Mesodermal cell (in vitro differentiated cells): ENCODE data around the gene GFPT2.

Experiments
- H3K27ac ChIP-seq: 2 replicates; pipeline ENCODE4 v1.7.0; 2013; ENCODE audit warnings: mild to moderate bottlenecking, low read depth, low read length, moderate library complexity; ENCODE audit not compliant: severe bottlenecking
- H3K36me3 ChIP-seq: 2 replicates; pipeline ENCODE4 v1.7.1; 2013; ENCODE audit warnings: mild to moderate bottlenecking, low read length, moderate library complexity; ENCODE audit not compliant: control insufficient read depth, insufficient read depth
- H3K4me1 ChIP-seq: one replicate; pipeline ENCODE4 v1.7.1; 2013; ENCODE audit warnings: mild to moderate bottlenecking, low read length; ENCODE audit not compliant: insufficient read depth, control insufficient read depth, poor library complexity, severe bottlenecking
- H3K4me3 ChIP-seq: 2 replicates; pipeline ENCODE4 v1.7.0; 2013; ENCODE audit warnings: low read length, control low read depth, mild to moderate bottlenecking; ENCODE audit not compliant: insufficient read depth, poor library complexity, severe bottlenecking; ENCODE audit errors: extremely low read depth
- H3K9me3 ChIP-seq: 2 replicates; pipeline ENCODE4 v1.7.1; 2013; ENCODE audit warnings: mild to moderate bottlenecking, low read length, moderate library complexity; ENCODE audit not compliant: control insufficient read depth
- WGBS, 2 experiments: methylation state at CpG; one replicate each; pipeline ENCODE4 v1.1.5; 2013; ENCODE audit warnings: missing lambda C conversion rate in 2 of 2; ENCODE audit not compliant: insufficient coverage in 2 of 2; 5-methylcytosine and 5-hydroxymethylcytosine counted together

The GFPT2 gene

DNA sequence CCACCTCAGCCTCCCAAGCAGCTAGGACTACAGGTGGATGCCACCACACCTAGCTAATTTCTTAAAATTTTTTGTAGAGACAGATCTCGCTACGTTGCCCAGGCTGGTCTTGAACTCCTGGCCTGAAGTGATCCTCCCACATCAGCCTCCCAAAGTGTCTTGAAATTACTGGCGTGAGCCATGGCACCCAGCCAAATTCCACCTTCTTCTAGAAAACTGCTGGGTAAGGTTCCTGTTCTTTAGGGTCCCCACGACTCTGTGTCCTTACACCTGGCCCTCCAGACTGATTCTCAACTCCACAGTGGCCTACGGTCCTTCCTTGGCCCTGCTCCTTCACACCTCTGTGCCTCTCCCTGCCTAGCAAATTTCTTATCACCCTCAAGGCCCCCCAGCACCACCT lies 63.2 kb downstream of the GFPT2 start:
- H3K4me3 ChIP-seq = no peak overlapping the region
- H3K27ac ChIP-seq = no peak overlapping the region

DNA sequence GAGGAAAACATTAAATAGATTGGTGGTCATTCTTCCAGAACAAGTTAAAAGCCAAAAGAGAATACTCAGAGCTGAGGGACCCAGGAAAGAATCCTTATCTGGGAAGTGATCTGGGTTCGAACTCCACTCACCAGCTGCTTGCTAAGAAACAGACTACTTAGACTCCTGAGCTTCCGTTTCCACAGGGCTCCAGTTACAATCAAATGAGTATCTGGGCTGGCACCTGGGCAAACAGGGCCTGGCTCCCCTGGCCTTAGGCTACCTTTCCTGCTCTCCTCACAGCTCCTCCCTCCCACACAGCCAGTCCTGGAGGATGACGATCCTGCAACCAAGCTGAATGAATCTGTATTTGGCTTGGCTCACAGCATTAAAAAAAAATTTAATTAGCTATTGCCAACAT lies 63.7 kb downstream of the GFPT2 start:
- Histone ChIP-seq H3K4me1 (no peaks in the 10 kb centered on the region), H3K36me3 (peaks cover 34% of the 10 kb centered on the region)

More for the DNA sequence above, 63.2 kb downstream of the GFPT2 start:
- whole genome bisulfite sequencing, 2 experiments = 84 to 95% methylated on average over 4 to 5 of the region's 5 CpGs
- Histone ChIP-seq H3K4me1 (no peaks in the 10 kb centered on the region), H3K36me3 (peaks cover 30% of the 10 kb centered on the region), H3K9me3 (no peaks in the 10 kb centered on the region)

DNA sequence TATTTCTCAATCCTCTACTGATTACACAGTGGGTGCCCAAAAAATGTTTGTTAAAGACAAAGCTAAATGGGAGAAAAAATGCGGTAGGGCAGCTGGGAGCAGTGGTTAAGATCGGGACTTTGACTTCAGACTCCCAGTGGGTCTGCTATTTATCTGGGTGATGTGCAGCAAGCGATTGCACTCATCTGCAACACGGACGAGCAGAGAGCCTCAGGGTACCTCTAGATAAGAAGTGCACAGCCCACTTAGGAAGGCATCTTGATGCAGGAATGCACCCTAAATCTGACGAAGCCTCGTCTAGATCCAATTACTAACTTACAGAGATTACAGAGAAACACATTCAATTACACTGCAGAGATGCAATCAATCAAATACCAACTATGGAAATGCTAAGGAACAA lies 65.3 kb downstream of the GFPT2 start:
- no peaks in the 10 kb centered on the region for H3K9me3 ChIP-seq
- peaks cover 47% of the 10 kb centered on the region for H3K36me3 ChIP-seq
- no peak overlapping the region for H3K4me3 ChIP-seq
- WGBS, 2 experiments = 81 to 90% methylated on average over 6 of the region's 7 CpGs
- H3K27ac ChIP-seq = no peak overlapping the region
- no peaks in the 10 kb centered on the region for H3K4me1 ChIP-seq

More for the DNA sequence above, 63.7 kb downstream of the GFPT2 start:
- Histone ChIP-seq H3K9me3 (no peaks in the 10 kb centered on the region), H3K4me3 (no peak overlapping the region), H3K27ac (no peak overlapping the region)
- 72 to 80% methylated on average over 2 to 3 of the region's 3 CpGs for WGBS, 2 experiments

DNA sequence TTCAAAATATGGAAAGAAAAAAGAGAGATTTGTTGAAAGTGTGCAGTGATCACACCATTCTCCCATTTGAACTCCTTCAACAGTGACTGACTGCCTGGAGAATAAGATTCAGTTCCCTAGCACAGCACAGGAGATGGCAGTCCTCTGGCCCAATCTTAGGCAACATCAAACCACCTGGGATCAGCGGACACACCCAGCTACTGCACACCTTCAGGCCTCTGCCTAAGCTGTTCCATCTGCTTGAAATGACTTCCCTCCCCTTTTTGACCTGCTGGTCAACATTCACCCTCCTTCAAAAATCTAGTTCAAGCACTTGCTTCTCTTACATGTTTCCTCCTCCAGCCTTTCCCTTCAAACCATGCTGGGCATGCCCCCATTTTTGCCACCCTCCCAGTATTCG lies 65.7 kb downstream of the GFPT2 start:
- peaks cover 51% of the 10 kb centered on the region for H3K36me3 ChIP-seq
- no peaks in the 10 kb centered on the region for H3K9me3 ChIP-seq
- WGBS, 2 experiments = 92 to 94% methylated on average over 2 of the region's 2 CpGs

DNA sequence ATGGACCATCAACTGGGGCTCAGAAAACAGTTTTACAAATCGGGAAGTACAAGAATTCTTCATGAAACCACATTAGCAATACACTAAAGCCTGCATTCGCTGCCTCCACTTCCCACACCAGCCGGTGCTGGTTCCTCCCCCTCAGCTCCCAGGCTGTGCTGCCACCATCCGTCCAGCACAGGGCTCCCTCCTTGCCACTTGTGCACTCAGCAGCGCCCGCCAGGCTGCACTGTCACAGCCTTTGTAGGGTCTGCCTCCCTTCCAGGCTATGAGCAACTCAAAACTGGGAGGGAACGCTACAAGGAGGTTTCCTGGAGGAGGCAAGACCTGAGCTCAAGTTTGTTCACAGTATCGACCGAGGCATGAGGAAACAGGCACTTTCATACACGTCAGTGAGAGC lies 69.0 kb downstream of the GFPT2 start:
- no peak overlapping the region for H3K4me3 ChIP-seq
- no peaks in the 10 kb centered on the region for H3K9me3 ChIP-seq
- H3K36me3 ChIP-seq = peaks cover 79% of the 10 kb centered on the region
- 79 to 88% methylated on average over 7 to 9 of the region's 10 CpGs for WGBS, 2 experiments
- no peaks in the 10 kb centered on the region for H3K4me1 ChIP-seq
- H3K27ac ChIP-seq = no peak overlapping the region

More for the DNA sequence above, 65.7 kb downstream of the GFPT2 start:
- no peak overlapping the region for H3K4me3 ChIP-seq
- no peak overlapping the region for H3K27ac ChIP-seq
- H3K4me1 ChIP-seq = no peaks in the 10 kb centered on the region

DNA sequence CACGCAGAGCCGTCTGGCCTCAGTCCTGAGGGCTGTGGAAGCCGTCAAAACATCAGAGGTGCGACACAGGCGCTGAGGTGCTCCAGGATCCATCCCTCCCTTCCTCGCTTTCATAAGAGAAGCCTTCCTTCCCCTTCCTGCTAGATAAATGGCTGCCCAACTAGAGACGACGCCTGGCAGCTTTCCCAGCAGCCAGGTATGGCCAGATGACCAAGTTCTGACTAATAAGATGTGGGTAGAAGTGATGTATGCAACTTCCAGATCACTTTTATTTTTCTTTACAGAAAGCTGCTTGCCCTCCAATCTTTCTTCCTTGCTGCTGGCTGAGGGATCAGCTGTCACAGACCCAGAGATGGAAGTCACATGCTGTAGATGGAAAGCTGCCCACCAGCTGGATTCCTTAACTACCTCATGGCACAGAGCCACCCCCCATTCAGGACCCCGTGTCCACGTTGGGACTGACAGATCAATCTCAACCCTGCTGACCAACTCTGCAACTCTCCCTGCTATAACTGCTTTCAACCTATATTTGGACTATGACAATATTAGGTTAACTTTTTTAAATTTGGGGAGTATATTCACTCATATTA lies 70.0 kb downstream of the GFPT2 start:
- Histone ChIP-seq H3K4me1 (no peaks in the 10 kb centered on the region), H3K36me3 (peaks cover 85% of the 10 kb centered on the region), H3K9me3 (no peaks in the 10 kb centered on the region), H3K27ac (no peak overlapping the region), H3K4me3 (no peak overlapping the region)
- 91 to 94% methylated on average over 6 to 7 of the region's 10 CpGs for WGBS, 2 experiments

DNA sequence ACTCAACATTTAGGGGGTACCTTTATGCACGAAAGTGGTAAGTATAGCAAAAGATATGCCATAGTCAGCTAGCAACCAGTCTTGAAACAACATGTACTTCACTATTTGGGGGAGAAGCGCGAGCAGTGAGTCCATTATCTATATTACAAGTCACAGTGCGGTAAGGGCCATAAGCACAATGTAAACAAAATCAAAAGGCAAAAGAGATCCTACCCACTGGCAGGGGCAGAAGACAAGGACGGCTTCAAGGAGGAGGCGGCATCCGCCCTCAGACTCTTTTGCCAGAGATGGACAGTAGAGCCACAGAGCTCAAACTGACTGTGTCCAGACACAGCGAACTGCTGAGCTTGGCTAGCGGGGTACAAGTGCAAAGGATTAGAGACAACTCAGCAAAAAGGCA lies 70.9 kb downstream of the GFPT2 start:
- Histone ChIP-seq H3K27ac (no peak overlapping the region), H3K36me3 (peaks cover 85% of the 10 kb centered on the region), H3K4me1 (no peaks in the 10 kb centered on the region), H3K9me3 (peaks cover 5% of the 10 kb centered on the region), H3K4me3 (no peak overlapping the region)
- WGBS, 2 experiments = 96 to 97% methylated on average over 7 to 8 of the region's 9 CpGs

DNA sequence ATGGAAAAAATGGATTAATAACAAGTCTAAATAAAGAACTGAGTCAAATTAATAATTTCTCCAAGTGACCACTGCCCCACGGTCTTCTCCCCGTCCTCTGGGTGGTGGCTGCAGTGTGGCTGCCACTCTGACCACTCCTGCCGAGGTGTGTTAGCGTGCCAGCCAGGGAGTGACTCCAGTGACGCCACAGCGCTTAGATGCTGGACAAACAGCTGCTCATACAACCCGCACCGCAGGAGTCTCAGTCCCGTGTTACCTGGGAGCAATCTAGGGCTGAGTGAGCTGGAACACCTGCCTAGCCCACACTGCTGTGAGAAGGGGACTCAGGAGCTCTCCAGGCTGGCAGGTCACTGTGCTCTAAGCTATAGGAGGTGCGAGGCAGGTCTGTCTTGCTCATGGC lies 71.4 kb downstream of the GFPT2 start:
- 93 to 100% methylated on average over 9 to 10 of the region's 10 CpGs for WGBS, 2 experiments
- peaks cover 7% of the 10 kb centered on the region for H3K9me3 ChIP-seq
- no peak overlapping the region for H3K4me3 ChIP-seq
- H3K4me1 ChIP-seq = no peaks in the 10 kb centered on the region
- H3K27ac ChIP-seq = no peak overlapping the region
- H3K36me3 ChIP-seq = peaks cover 84% of the 10 kb centered on the region

DNA sequence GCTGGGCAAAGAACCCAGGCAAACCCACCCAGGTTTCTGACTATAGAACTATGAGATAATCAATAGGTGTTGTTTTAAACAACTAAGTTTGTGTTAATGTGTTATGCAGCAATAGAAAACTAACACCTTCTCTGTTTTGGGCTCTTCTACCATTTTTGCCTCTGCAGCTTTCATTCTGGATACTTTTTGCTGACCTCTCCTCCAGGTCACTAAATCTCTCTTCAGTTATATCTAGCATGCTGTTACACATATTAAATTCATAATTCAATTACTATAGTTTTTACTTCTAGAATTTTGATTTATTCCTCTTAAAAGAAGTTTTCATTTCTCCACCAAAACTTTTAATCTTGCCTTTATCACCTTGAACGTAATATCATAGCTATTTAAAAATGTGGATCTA lies 78.4 kb downstream of the GFPT2 start:
- peaks cover 24% of the 10 kb centered on the region for H3K9me3 ChIP-seq
- no peak overlapping the region for H3K27ac ChIP-seq
- H3K36me3 ChIP-seq = peaks cover 82% of the 10 kb centered on the region
- no peak overlapping the region for H3K4me3 ChIP-seq
- H3K4me1 ChIP-seq = no peaks in the 10 kb centered on the region
- WGBS, 2 experiments = no CpG with 5 or more reads among the region's 1 CpG

DNA sequence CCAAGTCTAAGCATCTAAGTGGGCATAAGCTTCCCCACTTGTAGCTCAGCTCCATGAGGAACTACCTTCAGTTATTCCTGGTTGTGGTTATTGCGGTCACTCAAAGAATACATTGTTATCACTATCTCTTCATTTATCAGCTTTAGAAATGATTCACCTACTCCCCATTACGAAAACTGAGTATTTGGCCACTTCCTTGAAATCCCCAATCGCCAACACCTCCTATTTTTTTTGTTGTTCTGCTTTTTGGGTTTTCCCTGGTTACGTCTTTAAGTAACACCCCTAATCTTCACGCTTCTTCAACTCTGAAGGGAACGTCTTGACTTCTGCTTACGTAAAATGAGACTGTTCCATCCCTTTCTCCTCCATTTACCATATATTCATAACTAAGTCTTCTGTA lies 81.9 kb downstream of the GFPT2 start:
- H3K4me3 ChIP-seq = no peak overlapping the region
- H3K9me3 ChIP-seq = peaks cover 31% of the 10 kb centered on the region
- H3K36me3 ChIP-seq = peaks cover 83% of the 10 kb centered on the region
- 91 to 100% methylated on average over 4 to 5 of the region's 7 CpGs for WGBS, 2 experiments
- no peak overlapping the region for H3K27ac ChIP-seq
- no peaks in the 10 kb centered on the region for H3K4me1 ChIP-seq

DNA sequence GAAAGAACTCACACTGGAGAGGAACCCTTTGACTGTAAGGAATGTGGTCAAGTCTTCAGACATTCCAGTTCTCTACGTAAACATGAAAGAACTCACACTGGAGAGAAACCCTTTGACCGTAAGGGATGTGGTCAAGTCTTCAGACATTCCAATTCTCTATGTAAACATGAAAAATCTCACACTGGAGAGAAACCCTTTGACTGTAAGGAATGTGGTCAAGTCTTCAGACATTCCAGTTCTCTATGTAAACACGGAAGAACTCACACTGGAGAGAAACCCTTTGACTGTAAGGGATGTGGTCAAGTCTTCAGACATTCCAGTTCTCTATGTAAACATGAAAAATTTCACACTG lies 93.9 kb downstream of the GFPT2 start:
- peaks cover 93% of the 10 kb centered on the region for H3K36me3 ChIP-seq
- H3K4me1 ChIP-seq = no peaks in the 10 kb centered on the region
- WGBS, 2 experiments = no CpG with 5 or more reads among the region's 3 CpGs
- H3K4me3 ChIP-seq = no peak overlapping the region
- peaks cover 91% of the 10 kb centered on the region for H3K9me3 ChIP-seq
- no peak overlapping the region for H3K27ac ChIP-seq
